Measurements from ENCODE around the gene PLEKHG5. TPM values are rescaled to one million over a fixed set of nuclear protein-coding genes. Genes with fewer than 3 reads are reported as not detected.

PLEKHG5 gene
- total RNA-seq, 1 donor from 2014 or later, result 18.5 TPM

GRCh38 chr1:6477039-6477820 is 14.2 kb downstream of the PLEKHG5 start:
- DNase-seq (ENCODE audit: low spot score), result no peak

GRCh38 chr1:6476483-6476882 is 15.0 kb downstream of the PLEKHG5 start:
- DNase-seq (ENCODE audit: low spot score), result peak; percentile 47

- DNase-seq (ENCODE audit: low spot score), result peak; percentile 67
These were observed 15.9 kb downstream of the PLEKHG5 start for GRCh38 chr1:6475381-6476133.

- no peak for DNase-seq (ENCODE audit: low spot score)
These were observed 16.6 kb downstream of the PLEKHG5 start for GRCh38 chr1:6474815-6475282.

GRCh38 chr1:6473974-6474814 is 17.3 kb downstream of the PLEKHG5 start:
- no peak for DNase-seq (ENCODE audit: low spot score)

GRCh38 chr1:6473156-6473555 is 18.3 kb downstream of the PLEKHG5 start:
- DNase-seq (ENCODE audit: low spot score), result no peak

GRCh38 chr1:6472391-6472790 is 19.1 kb downstream of the PLEKHG5 start:
- no peak for DNase-seq (ENCODE audit: low spot score)

GRCh38 chr1:6471970-6472368 is 19.5 kb downstream of the PLEKHG5 start:
- peak; percentile 47 for DNase-seq (ENCODE audit: low spot score)

GRCh38 chr1:6471086-6471969 is 20.1 kb downstream of the PLEKHG5 start:
- DNase-seq (ENCODE audit: low spot score), result no peak

- DNase-seq (ENCODE audit: low spot score), result no peak
These were observed 21.1 kb downstream of the PLEKHG5 start for GRCh38 chr1:6470132-6471085.

GRCh38 chr1:6468729-6469461 is 22.6 kb downstream of the PLEKHG5 start:
- DNase-seq (ENCODE audit: low spot score), result no peak

- no peak for DNase-seq (ENCODE audit: low spot score)
These were observed 23.5 kb downstream of the PLEKHG5 start for GRCh38 chr1:6467744-6468688.

GRCh38 chr1:6467224-6467623 is 24.2 kb downstream of the PLEKHG5 start:
- no peak for DNase-seq (ENCODE audit: low spot score)

GRCh38 chr1:6466751-6467150 is 24.7 kb downstream of the PLEKHG5 start:
- DNase-seq (ENCODE audit: low spot score), result no peak

GRCh38 chr1:6466023-6466422 is 25.4 kb downstream of the PLEKHG5 start, which contains the start of gene TNFRSF25:
TNFRSF25 (minus strand) TSS chr1:6466173; CDS start chr1:6466107, 66 bp downstream.
- DNase-seq (ENCODE audit: low spot score), result no peak

GRCh38 chr1:6465461-6466005 is 25.9 kb downstream of the PLEKHG5 start:
- DNase-seq (ENCODE audit: low spot score), result no peak

- DNase-seq (ENCODE audit: low spot score), result no peak
These were observed 26.6 kb downstream of the PLEKHG5 start for GRCh38 chr1:6464915-6465314.

- peak; percentile 62 for DNase-seq (ENCODE audit: low spot score)
These were observed 27.0 kb downstream of the PLEKHG5 start for GRCh38 chr1:6464514-6464836.
